ENCODE data around the gene BHLHE23. TPM values are rescaled to one million over a fixed set of nuclear protein-coding genes. Genes with fewer than 3 reads are reported as not detected.

Gene BHLHE23
- total RNA-seq, 1 donor from 2014 or later, result not detected

GRCh38 chr20:63017076-63017825 lies 10.5 kb upstream of the BHLHE23 start:
- no peak overlapping the region for H3K4me3 ChIP-seq (ENCODE audit: low read depth, low read length)
- no peak for TF ChIP-seq CTCF (conservative IDR thresholded peaks at IDR 0.05; ENCODE audit: low read depth, low read length)

GRCh38 chr20:63016514-63017075 lies 9.8 kb upstream of the BHLHE23 start:
- TF ChIP-seq CTCF (conservative IDR thresholded peaks at IDR 0.05; ENCODE audit: low read depth, low read length), result no peak
- DNase-seq (ENCODE audit: low read depth), result no peak
- H3K4me3 ChIP-seq (ENCODE audit: low read depth, low read length), result no peak overlapping the region

More at GRCh38 chr20:63017076-63017825, 10.5 kb upstream of the BHLHE23 start:
- no peak for DNase-seq (ENCODE audit: low read depth)

DNA sequence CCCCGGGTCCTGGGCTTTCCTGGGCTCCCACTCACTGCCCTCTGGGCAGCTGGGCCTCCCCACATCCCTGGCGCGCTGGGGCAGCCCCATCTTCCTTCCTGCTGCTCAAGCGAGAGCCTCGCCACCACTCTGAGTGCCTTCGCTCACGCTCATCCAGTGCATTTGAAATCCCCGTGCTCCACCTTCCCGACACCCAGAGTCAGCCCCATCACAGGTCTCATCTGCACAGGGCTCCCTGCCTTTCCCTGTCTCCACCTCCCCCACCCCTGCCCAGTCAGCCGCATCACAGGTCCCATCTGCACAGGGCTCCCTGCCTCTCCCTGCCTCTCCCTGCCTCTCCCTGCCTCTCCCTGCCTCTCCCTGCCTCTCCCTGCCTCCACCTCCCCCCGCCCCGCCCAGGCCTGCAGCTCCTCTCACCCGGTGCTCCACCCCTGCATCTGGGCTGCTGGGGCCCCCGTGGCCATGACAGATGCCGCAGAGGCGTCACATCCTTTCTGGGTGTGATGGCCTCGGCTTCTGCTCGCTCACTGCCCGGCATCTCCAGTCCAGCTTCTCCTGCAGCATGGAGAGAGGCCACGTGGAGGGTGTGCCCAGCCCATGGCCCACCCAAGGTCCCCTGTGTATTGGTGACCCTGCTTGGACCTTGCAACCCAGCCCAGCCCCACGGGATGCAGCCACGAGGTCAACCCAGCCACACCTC lies 9.0 kb upstream of the BHLHE23 start:
- no peak for DNase-seq (ENCODE audit: low read depth)
- TF ChIP-seq CTCF (conservative IDR thresholded peaks at IDR 0.05; ENCODE audit: low read depth, low read length), result no peak
- no peak overlapping the region for H3K4me3 ChIP-seq (ENCODE audit: low read depth, low read length)

GRCh38 chr20:63015147-63015661 lies 8.4 kb upstream of the BHLHE23 start:
- no peak overlapping the region for H3K4me3 ChIP-seq (ENCODE audit: low read depth, low read length)
- TF ChIP-seq CTCF (conservative IDR thresholded peaks at IDR 0.05; ENCODE audit: low read depth, low read length), result no peak
- no peak for DNase-seq (ENCODE audit: low read depth)

- TF ChIP-seq CTCF (conservative IDR thresholded peaks at IDR 0.05; ENCODE audit: low read depth, low read length), result no peak
- no peak overlapping the region for H3K4me3 ChIP-seq (ENCODE audit: low read depth, low read length)
- DNase-seq (ENCODE audit: low read depth), result no peak
These were observed 7.9 kb upstream of the BHLHE23 start for GRCh38 chr20:63014710-63015109.

DNA sequence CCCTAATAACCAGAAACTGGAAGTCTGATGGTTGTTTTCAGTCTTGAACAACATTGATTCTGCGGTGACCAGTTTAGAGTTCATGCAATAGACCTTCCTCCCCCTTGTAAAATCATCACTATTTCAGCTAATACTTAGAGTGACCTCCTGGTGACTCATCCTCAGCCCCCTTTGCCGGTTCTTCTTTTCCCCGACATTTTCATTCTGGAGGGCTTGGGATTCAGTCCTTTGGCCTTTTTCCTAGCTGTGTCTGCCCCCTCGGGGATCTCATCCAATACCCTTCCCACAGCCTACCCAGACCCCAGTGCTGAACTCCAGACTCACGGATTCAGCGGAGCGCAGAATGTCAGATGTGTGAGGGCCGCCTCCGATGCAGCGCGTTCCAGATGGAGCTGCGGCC lies 7.5 kb upstream of the BHLHE23 start:
- no peak for TF ChIP-seq CTCF (conservative IDR thresholded peaks at IDR 0.05; ENCODE audit: low read depth, low read length)
- no peak for DNase-seq (ENCODE audit: low read depth)
- no peak overlapping the region for H3K4me3 ChIP-seq (ENCODE audit: low read depth, low read length)

Data from epithelial cell of proximal tubule (primary cell).